ENCODE measurements around the gene GLIPR1L2. TPM values are rescaled to one million over a fixed set of nuclear protein-coding genes. Genes with fewer than 3 reads are reported as not detected.
A peak's percentile ranks its signal among the peaks of the same experiment; 100 is the strongest.

Gene GLIPR1L2
- total and polyA plus RNA-seq, 2 of the 8 experiments (the other 6 are each of a cell fraction or from before 2014, with no cell fraction given), result 0.09 TPM; not detected in 1

- Histone ChIP-seq H2BK5ac (ENCODE audit: low read depth, low read length) (no peak overlapping the region), H4K8ac (ENCODE audit: extremely low read depth, insufficient read depth, low read length) (no peak overlapping the region), H3K27ac (ENCODE audit: low read depth, low read length) (no peak overlapping the region), H2BK12ac (ENCODE audit: low read depth, low read length) (peak overlapping the region; percentile 84; the same call in 1 of the 2 replicates), H3K56ac (replicated peaks; ENCODE audit: insufficient read length, low read depth, low read length) (no peak overlapping the region), H3K27me3 (replicated peaks in 1 of 4; ENCODE audit: control insufficient read depth in 3 of 4, extremely low read depth in 1 of 4, insufficient read depth in 3 of 4, low read length in 3 of 4) (no peaks in the 10 kb centered on the region), H3K79me1 (ENCODE audit: low read depth, low read length) (no peaks in the 10 kb centered on the region), H3K4ac (replicated peaks; ENCODE audit: insufficient read length, low read depth, low read length) (no peak overlapping the region), H2BK120ac (replicated peaks; ENCODE audit: low read depth, low read length) (no peak overlapping the region), H3K9me3 (ENCODE audit: insufficient read depth in 2 of 2, low read depth in 1 of 2, low read length in 1 of 2) (peaks cover 6 to 13% of the 10 kb centered on the region in 2 experiments; a peak in 3 of 4 replicates), H4K20me1 (replicated peaks in 1 of 2; ENCODE audit: control insufficient read depth in 1 of 2, insufficient read depth in 2 of 2, low read length in 2 of 2) (no peaks in the 10 kb centered on the region), H2AK5ac (ENCODE audit: low read depth, low read length) (no peak overlapping the region), H4K5ac (ENCODE audit: insufficient read length, low read depth, low read length) (no peak overlapping the region), H3K9ac (replicated peaks in 1 of 4; ENCODE audit: extremely low read depth in 1 of 4, low read depth in 3 of 4, low read length in 3 of 4) (no peak overlapping the region), H3K4me3 (ENCODE audit: extremely low read depth in 1 of 4, insufficient read depth in 2 of 4, low read depth in 3 of 4, low read length in 4 of 4) (no peak overlapping the region; a peak in 1 of 8 replicates), H3K79me2 (ENCODE audit: control insufficient read depth in 1 of 2, insufficient read depth in 2 of 2, low read length in 2 of 2) (no peaks in the 10 kb centered on the region), H4K91ac (replicated peaks; ENCODE audit: insufficient read length, low read length) (no peak overlapping the region), H2AFZ (ENCODE audit: low read length) (0 out of 2 replicates have a peak overlapping the region, but pooled peaks have one; percentile 62), H3K18ac (ENCODE audit: extremely low read depth, low read length) (no peak overlapping the region), H3K4me2 (ENCODE audit: insufficient read depth in 1 of 2, low read depth in 2 of 2, low read length in 2 of 2) (no peak overlapping the region), H3K4me1 (replicated peaks in 1 of 4; ENCODE audit: control insufficient read depth in 3 of 4, insufficient read depth in 4 of 4, low read length in 3 of 4) (no peaks in the 10 kb centered on the region), H3K14ac (ENCODE audit: insufficient read length) (no peak overlapping the region), H3K23me2 (ENCODE audit: low read depth, low read length) (no peaks in the 10 kb centered on the region), H3K23ac (ENCODE audit: insufficient read length) (no peak overlapping the region), H2BK15ac (ENCODE audit: low read length) (0 out of 2 replicates have a peak overlapping the region, but pooled peaks have one; percentile 31), H3K36me3 (ENCODE audit: control insufficient read depth in 2 of 4, insufficient read depth in 4 of 4, low read length in 3 of 4) (peaks cover 0 to 3% (median 0%) of the 10 kb centered on the region in 4 experiments; a peak in 2 of 8 replicates), H2BK20ac (ENCODE audit: low read length) (no peak overlapping the region)
- CTCF ChIA-PET (ENCODE audit: partially characterized antibody), result interaction anchor here (0.7 to 2.0 kb wide), 6 partner anchors 9 to 105 kb away, joined by 3 to 6 read pairs (median 4); partner anchors contain the start of gene GLIPR1L2
- 86% methylated on average over 4 of the region's 4 CpGs; no CpG with 5 or more reads in 1 of the 2 experiments for WGBS, 2 experiments (ENCODE audit: extremely low coverage in 1 of 2, insufficient coverage in 1 of 2, insufficient read length in 1 of 2, insufficient replicate concordance in 2 of 2, low coverage in 1 of 2, low lambda C conversion rate in 2 of 2, missing lambda C conversion rate in 1 of 2)
- DNase-seq (ENCODE audit: low read depth in 1 of 2, low spot score in 2 of 2) (no peak), FAIRE-seq (no peak)
- TF ChIP-seq MAX (IDR thresholded peaks at IDR 0.05) (no peak), JUND (IDR thresholded peaks at IDR 0.05; ENCODE audit: low read length) (no peak), YY1 (IDR thresholded peaks at IDR 0.05; ENCODE audit: low read depth, low read length) (no peak), TCF12 (IDR thresholded peaks at IDR 0.05; ENCODE audit: low read depth, low read length) (no peak)
- POLR2A ChIA-PET (ENCODE audit: partially characterized antibody), result no interaction called here
Observed at GRCh38 chr12:75438059-75438754, 47.3 kb downstream of the GLIPR1L2 start.

Measured in H1 (cell line).